Epithelial cell of esophagus (primary cell): Measurements from ENCODE around the gene TRIM23.
"Not testable (repeated sequence)": the region's sequence is repeated elsewhere in the genome, so short reads cannot be mapped to it uniquely, and the experiment has no call there.

ENCODE experiments used
- DNase-seq: peaks from one replicate; pipeline ENCODE4 v3.0.0; 2010; ENCODE audit warnings: low read depth
- H3K4me3 ChIP-seq: 2 replicates; pipeline ENCODE4 v1.5.1; 2011; ENCODE audit warnings: mild to moderate bottlenecking, low read length, control low read depth
- TF ChIP-seq, protein P1 (sequence below): IDR thresholded peaks from 2 replicates; pipeline ENCODE4 v1.5.1; 2011; ENCODE audit warnings: low read depth, mild to moderate bottlenecking, low read length, control low read depth, inconsistent platforms; ENCODE audit not compliant: insufficient read depth; ENCODE audit errors: missing control alignments

The TRIM23 gene

DNA sequence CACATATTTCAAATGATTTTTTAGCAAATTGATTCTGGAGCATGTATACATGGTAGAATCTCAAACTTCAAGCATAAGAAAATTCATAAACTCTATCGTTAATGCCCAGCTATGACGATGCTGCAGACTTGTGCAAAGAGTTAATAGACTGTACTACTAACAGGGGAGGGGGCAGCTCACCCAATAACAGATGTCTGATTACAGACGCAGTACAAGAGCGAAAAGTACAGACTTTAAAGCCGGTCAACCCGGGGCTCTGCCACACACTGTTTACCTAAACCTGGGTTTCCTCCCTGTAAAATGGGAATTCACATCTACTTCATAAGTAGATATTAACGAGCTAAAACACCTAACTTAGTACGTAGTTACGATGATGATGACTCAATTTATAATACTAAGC lies 651 bp downstream of the TRIM23 start:
- TF ChIP-seq, protein P1, sequence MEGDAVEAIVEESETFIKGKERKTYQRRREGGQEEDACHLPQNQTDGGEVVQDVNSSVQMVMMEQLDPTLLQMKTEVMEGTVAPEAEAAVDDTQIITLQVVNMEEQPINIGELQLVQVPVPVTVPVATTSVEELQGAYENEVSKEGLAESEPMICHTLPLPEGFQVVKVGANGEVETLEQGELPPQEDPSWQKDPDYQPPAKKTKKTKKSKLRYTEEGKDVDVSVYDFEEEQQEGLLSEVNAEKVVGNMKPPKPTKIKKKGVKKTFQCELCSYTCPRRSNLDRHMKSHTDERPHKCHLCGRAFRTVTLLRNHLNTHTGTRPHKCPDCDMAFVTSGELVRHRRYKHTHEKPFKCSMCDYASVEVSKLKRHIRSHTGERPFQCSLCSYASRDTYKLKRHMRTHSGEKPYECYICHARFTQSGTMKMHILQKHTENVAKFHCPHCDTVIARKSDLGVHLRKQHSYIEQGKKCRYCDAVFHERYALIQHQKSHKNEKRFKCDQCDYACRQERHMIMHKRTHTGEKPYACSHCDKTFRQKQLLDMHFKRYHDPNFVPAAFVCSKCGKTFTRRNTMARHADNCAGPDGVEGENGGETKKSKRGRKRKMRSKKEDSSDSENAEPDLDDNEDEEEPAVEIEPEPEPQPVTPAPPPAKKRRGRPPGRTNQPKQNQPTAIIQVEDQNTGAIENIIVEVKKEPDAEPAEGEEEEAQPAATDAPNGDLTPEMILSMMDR = no peak
- DNase-seq = no peak
- H3K4me3 ChIP-seq = peak overlapping the region; percentile 97

DNA sequence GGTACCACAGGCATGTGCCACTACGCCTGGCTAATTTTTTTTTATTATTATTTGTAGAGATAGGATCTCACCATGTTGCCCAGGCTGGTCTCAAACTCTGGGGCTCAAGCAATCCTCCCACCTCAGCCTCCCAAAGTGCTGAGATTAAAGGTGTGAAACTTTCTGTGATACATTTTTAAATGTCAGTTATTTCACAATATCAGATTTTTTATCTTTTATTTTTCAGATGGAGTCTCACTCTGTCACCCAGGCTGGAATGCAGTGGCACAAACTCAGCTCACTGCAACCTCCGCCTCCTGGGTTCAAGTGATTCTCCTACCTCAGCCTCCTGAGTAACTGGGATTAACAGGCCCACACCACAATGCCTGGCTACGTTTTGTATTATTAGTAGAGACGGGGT lies 2.2 kb downstream of the TRIM23 start:
- H3K4me3 ChIP-seq, DNase-seq: not testable (repeated sequence)

DNA sequence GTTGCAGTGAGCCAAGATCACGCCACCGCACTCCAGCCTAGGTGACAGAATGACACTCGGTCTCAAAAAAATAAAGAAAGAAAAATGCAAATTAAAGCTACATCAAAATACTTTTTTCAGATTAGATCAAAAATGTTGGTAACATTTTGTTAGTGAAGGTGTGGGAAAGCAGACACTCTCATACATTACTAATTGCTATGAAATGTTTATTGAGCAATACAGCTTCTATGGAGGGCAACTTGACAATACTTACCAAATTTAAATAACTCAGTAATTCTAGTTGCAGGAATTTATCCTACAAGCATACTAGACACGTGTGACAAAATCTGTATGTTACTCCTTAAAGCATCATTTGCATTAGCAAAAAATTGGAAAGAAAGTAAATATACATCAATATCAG lies 4.1 kb downstream of the TRIM23 start:
- TF ChIP-seq, protein P1 = no peak
- H3K4me3 ChIP-seq = no peak overlapping the region
- DNase-seq = peak; percentile 37

DNA sequence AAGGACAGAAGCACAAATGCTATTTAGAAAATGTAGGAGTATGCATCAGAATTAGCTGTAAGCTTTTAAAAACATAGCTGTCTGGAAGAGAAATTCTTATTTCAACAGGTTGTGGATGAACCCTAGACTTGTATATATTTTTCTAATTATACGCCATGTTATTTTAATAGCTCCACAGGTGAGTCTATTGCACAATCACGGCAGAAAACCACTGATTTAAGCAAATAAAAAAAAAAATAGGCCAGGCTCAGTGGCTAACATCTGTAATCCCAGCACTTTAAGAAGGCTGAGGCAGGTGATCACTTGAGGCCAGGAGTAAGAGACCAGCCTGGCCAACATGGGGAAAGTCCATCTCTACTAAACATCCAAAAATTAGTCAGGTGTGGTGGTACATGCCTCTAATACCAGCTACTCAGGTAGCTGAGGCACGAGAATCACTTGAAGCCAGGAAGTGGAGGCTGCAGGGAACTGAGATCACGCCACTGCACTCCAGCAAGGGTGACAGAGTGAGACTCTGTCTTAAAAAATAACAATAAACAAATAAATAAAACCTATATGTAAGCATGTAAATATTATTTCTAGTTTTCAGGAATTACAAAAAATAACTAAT lies 11.7 kb downstream of the TRIM23 start:
- DNase-seq = no peak
- TF ChIP-seq, protein P1 = no peak
- H3K4me3 ChIP-seq = no peak overlapping the region

DNA sequence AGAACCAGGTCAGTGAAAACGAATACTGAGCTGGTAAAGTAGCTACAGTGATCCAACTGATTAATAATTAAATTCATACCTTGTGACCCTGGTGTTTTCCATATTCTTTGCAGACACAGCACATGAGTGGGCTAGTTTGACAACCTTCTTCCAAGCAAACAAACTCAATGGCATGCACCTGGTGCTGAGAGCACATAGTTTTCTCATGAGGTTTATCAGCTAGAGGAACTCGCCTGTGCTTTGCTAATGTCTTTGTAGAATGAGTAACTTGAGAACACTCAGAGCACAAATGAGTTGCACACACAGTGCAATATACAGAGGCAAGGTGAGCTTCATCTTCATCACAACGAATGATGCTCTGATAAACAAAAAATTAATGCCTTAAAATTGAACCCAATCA lies 12.6 kb downstream of the TRIM23 start:
- DNase-seq = peak; percentile 92
- TF ChIP-seq, protein P1 = no peak
- no peak overlapping the region for H3K4me3 ChIP-seq

DNA sequence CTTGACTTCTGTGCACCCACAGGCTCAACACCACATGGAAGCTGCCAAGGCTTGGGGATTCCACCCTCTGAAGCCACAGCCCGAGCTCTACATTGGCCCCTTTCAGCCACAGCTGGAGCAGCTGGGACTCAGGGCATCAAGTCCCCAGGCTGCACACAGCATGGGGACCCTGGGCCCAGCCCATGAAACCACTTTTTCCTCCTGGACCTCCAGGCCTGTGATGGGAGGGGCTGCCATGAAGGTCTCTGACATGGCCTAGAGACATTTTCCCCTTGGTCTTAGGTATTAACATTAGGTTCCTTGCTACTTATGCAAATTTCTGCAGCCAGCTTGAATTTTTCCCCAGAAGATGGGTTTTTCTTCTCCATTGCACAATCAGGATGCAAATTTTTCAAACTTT lies 22.4 kb downstream of the TRIM23 start:
- not testable (repeated sequence) for H3K4me3 ChIP-seq, DNase-seq

DNA sequence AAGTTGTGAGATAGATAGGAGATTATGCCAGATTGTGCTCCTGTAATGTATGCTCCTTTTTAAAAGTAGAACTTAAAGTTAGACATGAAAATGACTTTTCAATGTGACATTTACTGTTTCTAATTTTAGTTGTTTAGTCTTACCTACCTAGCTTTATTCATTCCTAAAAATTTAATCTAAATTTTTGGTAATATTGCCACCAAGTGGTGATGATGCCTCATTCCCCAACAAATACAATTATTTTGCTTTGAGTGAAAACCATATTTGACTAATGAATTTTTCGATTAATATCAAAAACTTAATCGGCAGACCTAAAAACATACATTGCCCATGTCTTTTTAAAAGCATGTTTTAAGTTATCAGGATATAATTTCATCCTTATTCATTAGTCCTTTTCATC lies 35.4 kb downstream of the TRIM23 start:
- H3K4me3 ChIP-seq = no peak overlapping the region
- TF ChIP-seq, protein P1 = no peak
- no peak for DNase-seq

DNA sequence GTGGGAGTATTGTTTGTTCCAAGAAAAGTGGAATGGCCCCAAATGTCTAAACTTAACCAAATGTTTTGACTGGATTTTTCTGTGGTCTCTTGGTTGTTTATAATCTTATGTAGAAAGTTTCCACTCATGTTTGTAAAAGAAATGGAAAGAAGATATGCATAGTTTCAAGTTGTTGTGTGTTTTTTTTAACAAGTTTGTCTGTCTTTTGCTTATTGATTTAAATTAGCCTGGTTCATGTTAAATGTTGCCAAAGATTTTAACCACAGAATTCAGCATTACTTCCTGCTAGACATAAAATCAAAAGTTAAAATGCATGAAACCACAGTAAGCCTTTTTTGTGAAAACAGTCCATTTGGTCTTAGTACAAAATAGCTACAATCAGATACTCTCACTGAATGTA lies 47.0 kb downstream of the TRIM23 start:
- TF ChIP-seq, protein P1 = no peak
- H3K4me3 ChIP-seq = no peak overlapping the region
- DNase-seq = no peak
